GM18870 (cell line): ENCODE results near the gene PCDHGB7.
"Not testable (repeated sequence)": the region's sequence is repeated elsewhere in the genome, so short reads cannot be mapped to it uniquely, and the experiment has no call there.

Experiments
- ATAC-seq: cut with Tn5 transposase; IDR thresholded peaks from one replicate; pipeline ENCODE4 v1.9.1; 2021; ENCODE audit warnings: moderate library complexity; ENCODE audit not compliant: unreplicated experiment

Gene PCDHGB7

DNA sequence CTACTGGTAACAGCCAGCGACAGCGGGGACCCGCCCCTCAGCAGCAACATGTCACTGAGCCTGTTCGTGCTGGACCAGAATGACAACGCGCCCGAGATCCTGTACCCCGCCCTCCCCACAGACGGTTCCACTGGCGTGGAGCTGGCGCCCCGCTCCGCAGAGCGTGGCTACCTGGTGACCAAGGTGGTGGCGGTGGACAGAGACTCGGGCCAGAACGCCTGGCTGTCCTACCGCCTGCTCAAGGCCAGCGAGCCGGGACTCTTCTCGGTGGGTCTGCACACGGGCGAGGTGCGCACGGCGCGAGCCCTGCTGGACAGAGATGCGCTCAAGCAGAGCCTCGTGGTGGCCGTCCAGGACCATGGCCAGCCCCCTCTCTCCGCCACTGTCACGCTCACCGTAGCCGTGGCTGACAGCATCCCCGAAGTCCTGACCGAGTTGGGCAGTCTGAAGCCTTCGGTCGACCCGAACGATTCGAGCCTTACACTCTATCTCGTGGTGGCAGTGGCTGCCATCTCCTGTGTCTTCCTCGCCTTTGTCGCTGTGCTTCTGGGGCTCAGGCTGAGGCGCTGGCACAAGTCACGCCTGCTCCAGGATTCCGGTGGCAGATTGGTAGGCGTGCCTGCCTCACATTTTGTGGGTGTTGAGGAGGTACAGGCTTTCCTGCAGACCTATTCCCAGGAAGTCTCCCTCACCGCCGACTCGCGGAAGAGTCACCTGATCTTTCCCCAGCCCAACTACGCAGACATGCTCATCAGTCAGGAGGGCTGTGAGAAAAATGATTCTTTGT lies 22.9 kb upstream of the PCDHGB7 start:
- not testable (repeated sequence) for ATAC-seq

DNA sequence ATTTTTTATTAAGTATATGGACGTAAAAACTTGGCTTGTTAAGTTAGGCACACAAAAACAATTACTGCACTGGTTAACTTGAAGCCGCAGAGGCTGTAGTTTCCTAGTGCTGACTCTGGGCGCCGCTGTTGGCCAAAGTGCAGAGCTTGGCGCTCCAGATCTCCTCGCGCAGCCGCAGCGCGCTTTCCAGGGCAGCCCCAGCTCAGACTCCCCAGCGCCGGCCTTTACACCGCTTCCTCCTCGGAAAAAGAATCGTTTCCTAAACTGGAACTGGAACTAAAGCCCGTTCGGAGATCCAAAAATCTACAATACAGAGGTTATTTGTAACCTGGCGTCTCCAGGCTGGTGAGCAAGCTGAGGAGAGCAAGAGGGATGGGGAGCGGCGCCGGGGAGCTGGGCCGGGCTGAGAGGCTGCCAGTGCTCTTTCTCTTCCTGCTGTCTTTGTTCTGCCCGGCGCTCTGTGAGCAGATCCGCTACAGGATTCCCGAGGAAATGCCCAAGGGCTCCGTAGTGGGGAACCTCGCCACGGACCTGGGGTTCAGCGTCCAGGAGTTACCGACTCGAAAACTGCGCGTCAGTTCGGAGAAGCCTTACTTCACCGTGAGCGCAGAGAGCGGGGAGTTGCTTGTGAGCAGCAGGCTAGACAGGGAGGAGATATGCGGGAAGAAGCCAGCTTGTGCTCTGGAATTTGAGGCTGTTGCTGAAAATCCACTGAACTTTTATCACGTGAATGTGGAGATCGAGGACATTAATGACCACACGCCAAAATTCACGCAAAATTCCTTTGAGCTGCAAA lies 19.5 kb upstream of the PCDHGB7 start, which contains the start of gene PCDHGB5:
TSS of gene PCDHGB5 (plus strand) at position 192 of the 796 bp plus-strand sequence. CDS start at position 373, 181 bp downstream.
- not testable (repeated sequence) for ATAC-seq

DNA sequence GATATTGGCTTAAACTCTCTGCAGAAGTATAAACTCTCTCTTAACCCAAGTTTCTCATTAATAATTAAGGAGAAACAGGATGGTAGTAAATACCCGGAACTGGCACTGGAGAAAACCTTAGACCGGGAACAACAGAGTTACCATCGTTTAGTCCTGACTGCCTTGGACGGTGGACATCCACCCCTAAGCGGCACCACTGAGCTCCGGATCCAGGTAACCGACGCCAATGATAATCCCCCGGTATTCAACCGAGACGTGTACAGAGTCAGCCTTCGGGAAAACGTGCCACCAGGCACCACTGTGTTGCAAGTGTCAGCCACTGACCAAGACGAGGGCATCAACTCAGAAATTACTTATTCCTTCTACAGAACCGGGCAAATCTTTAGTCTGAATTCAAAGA lies 18.9 kb upstream of the PCDHGB7 start:
- ATAC-seq, result no peak

DNA sequence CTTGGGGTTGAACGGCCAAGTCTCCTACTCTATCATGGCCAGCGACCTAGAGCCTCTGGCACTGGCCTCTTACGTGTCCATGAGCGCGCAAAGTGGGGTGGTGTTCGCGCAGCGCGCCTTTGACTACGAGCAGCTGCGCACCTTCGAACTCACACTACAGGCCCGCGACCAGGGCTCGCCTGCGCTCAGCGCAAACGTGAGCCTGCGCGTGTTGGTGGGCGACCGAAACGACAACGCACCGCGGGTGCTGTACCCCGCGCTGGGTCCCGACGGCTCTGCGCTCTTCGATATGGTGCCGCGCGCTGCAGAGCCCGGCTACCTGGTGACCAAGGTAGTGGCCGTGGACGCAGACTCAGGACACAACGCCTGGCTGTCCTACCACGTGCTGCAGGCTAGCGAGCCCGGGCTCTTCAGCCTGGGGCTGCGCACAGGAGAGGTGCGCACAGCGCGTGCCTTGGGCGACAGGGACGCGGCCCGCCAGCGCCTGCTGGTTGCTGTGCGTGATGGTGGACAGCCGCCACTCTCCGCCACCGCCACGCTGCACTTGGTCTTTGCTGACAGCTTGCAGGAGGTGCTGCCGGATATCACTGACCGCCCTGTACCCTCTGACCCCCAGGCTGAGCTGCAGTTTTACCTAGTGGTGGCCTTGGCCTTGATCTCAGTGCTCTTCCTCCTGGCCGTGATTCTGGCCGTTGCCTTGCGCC lies 17.8 kb upstream of the PCDHGB7 start:
- ATAC-seq, result no peak

DNA sequence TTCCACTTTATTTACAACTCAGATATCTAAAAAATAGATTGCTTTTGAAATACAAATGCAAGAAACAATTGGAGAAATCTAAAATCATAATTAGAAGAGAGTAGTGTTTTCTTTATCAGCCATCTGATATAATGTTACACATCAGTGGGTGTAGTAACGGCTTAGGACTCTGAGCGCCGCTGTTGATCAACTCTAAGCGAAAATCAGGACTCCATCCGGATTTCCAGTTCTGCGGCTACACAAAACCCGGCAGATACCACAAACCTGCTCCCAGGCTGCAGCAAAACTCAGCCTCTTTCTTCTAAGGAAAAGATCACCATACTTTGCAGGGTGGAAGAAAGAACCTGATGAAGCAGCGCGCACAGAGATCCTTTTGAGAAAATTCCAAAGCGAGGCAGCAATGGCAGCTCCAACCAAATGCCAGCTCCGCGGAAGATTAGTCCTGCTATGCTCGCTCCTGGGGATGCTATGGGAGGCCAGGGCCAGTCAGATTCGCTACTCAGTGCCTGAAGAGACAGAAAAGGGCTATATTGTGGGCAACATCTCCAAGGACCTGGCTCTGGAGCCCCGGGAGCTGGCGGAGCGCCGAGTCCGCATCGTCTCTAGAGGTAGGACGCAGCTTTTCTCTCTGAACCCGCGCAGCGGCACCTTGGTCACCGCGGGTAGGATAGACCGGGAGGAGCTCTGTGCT lies 14.8 kb upstream of the PCDHGB7 start, which contains the start of gene PCDHGA9:
TSS of gene PCDHGA9 (plus strand) at position 226 of the 691 bp plus-strand sequence. CDS start at position 401, 175 bp downstream.
- ATAC-seq, result no peak

DNA sequence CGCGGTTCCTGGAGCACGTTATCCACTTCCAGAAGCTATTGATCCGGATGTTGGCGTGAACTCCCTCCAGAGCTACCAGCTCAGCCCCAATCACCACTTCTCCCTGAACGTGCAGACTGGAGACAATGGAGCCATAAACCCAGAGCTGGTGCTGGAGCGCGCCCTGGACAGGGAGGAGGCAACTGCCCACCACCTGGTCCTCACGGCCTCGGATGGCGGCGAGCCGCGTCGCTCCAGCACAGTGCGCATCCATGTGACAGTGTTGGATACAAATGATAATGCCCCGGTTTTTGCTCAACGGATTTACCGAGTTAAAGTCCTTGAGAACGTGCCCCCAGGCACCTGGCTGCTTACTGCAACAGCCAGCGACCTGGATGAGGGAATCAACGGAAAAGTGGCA lies 14.1 kb upstream of the PCDHGB7 start:
- no peak for ATAC-seq

DNA sequence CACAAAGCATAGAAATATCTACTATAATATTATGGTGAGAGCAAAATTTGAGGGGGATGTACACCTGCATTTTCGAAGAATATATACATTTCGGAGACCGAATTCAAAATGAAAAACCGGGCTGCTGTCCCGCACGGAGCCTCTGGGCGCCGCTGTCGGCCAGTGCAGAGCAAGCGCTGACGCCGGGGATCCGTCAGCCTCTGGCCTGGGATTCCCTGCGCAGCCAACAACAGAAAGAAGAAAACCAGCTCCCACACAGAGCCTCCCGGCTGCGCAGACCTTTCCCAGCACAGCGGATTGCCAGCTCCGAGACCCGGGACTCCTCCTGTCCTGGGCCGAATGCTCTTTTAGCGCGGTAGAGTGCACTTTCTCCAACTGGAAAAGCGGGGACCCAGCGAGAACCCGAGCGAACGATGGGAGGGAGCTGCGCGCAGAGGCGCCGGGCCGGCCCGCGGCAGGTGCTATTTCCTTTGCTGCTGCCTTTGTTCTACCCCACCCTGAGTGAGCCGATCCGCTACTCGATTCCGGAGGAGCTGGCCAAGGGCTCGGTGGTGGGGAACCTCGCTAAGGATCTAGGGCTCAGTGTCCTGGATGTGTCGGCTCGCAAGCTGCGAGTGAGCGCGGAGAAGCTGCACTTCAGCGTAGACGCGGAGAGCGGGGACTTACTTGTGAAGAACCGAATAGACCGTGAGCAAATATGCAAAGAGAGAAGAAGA lies 9.5 kb upstream of the PCDHGB7 start, which contains the start of gene PCDHGB6:
TSS of gene PCDHGB6 (plus strand) at position 232 of the 716 bp plus-strand sequence. CDS start at position 414, 182 bp downstream.
- not testable (repeated sequence) for ATAC-seq

DNA sequence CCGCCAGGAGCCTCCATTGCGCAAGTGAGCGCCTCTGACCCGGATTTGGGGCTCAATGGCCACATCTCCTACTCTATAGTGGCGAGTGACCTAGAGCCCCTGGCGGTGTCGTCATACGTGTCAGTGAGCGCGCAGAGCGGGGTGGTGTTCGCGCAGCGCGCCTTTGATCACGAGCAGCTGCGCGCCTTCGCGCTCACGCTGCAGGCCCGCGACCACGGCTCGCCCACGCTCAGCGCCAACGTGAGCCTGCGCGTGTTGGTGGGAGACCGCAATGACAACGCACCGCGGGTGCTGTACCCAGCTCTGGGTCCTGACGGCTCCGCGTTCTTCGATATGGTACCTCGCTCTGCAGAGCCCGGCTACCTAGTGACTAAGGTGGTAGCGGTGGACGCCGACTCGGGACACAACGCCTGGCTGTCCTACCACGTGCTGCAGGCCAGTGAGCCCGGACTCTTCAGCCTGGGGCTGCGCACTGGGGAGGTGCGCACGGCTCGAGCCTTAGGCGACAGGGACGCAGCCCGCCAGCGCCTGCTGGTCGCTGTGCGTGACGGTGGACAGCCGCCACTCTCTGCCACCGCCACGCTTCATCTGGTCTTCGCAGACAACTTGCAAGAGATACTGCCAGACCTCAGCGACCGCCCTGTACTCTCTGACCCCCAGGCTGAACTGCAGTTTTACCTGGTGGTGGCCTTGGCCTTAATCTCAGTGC lies 7.7 kb upstream of the PCDHGB7 start:
- ATAC-seq, result no peak

DNA sequence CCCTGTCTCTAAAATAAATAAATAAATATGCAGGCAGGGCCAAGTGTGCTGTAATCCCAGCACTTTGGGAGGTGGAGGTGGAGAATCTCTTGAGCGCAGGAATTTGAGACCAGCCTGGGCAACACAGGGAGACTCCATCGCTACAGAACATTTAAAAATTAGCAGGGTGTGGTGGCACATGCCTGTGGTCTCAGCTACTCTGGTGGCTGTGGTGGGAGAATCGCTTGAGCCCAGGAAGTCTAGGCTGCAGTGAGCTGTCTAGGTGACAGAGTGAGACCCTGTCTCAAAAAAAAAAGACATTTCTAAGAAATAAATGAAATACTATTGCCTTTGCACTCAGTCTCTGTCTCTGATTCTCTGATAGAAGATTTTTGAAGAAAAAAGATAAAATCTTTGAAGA lies 5.9 kb upstream of the PCDHGB7 start:
- ATAC-seq, result no peak

DNA sequence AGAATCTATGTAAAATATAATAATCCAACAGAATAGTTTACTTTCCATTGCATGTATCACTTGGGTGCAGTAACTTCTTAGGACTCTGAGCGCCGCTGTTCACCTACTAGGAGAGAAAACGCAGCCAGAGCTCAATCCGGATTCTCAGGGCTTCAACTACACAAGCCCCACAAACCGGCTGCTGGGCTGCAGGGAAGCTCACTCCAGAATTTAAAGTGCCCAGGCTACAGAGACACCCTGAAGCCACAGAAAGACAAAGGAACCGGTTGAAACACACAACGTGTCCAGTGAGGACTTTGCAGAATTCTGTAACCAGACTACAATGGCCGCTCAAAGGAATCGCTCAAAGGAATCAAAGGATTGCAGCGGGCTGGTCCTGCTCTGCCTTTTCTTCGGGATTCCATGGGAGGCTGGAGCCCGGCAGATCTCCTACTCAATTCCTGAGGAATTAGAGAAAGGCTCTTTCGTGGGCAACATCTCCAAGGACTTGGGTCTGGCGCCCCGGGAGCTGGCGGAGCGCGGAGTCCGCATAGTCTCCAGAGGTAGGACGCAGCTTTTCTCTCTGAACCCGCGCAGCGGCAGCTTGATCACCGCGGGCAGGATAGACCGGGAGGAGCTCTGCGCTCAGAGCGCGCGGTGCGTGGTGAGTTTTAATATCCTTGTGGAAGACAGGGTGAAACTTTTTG lies 4.5 kb upstream of the PCDHGB7 start, which contains the start of gene PCDHGA10:
TSS of gene PCDHGA10 (plus strand) at position 134 of the 686 bp plus-strand sequence. CDS start at position 323, 189 bp downstream.
- ATAC-seq, result peak; percentile 78

DNA sequence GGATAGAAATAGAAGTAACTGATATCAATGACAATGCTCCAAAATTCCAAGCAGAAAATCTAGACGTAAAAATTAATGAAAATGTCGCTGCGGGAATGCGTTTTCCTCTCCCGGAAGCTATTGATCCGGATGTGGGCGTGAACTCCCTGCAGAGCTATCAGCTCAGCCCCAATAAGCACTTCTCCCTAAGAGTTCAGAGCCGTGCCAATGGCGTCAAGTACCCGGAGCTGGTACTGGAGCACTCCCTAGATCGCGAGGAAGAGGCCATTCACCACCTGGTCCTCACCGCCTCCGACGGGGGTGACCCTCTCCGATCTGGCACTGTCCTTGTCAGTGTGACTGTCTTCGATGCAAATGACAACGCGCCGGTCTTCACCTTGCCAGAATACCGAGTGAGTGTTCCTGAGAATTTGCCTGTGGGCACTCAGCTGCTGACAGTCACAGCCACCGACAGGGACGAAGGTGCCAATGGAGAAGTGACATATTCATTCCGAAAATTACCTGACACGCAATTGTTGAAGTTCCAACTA lies 3.9 kb upstream of the PCDHGB7 start:
- ATAC-seq, result no peak

DNA sequence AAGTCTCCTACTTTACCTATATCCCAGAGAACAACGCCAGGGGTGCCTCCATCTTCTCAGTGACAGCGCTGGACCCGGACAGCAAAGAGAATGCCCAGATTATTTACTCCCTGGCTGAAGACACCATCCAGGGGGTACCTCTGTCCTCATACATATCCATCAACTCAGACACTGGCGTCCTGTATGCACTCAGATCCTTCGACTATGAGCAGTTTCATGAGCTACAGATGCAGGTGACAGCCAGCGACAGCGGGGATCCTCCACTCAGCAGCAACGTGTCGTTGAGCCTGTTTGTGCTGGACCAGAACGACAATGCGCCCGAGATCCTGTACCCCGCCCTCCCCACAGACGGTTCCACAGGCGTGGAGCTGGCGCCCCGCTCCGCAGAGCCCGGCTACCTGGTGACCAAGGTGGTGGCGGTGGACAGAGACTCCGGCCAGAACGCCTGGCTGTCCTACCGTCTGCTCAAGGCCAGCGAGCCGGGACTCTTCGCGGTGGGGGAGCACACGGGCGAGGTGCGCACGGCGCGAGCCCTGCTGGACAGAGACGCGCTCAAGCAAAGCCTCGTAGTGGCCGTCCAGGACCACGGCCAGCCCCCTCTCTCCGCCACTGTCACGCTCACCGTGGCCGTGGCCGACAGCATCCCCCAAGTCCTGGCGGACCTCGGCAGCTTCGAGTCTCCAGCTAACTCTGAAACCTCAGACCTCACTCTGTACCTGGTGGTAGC lies 2.8 kb upstream of the PCDHGB7 start:
- not testable (repeated sequence) for ATAC-seq

DNA sequence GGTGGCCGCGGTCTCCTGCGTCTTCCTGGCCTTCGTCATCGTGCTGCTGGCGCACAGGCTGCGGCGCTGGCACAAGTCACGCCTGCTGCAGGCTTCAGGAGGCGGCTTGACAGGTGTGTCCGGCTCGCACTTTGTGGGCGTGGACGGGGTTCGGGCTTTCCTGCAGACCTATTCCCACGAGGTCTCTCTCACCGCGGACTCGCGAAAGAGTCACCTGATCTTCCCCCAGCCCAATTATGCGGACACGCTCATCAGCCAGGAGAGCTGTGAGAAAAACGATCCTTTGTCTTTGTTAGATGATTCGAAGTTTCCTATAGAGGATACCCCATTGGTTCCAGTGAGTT lies 2.2 kb upstream of the PCDHGB7 start:
- not testable (repeated sequence) for ATAC-seq

DNA sequence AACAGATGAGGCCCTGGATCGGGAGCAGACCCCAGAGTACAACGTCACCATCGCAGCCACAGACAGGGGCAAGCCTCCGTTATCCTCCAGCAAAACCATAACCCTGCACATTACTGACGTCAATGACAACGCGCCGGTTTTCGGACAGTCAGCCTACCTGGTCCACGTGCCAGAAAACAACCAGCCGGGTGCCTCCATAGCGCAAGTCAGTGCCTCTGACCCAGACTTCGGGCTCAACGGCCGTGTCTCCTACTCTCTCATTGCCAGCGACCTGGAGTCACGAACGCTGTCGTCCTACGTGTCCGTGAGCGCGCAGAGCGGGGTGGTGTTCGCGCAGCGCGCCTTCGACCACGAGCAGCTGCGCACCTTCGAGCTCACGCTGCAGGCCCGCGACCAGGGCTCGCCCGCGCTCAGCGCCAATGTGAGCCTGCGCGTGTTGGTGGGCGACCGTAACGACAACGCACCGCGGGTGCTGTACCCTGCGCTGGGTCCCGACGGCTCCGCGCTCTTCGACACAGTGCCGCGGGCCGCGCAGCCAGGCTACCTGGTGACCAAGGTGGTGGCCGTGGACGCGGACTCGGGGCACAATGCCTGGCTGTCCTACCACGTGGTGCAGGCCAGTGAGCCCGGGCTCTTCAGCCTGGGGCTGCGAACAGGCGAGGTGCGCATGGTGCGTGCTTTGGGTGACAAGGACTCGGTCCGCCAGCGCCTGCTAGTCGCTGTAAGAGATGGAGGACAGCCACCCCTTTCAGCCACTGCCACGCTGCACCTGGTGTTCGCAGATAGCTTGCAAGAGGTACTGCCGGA lies 1.8 kb downstream of the PCDHGB7 start:
- no peak for ATAC-seq

DNA sequence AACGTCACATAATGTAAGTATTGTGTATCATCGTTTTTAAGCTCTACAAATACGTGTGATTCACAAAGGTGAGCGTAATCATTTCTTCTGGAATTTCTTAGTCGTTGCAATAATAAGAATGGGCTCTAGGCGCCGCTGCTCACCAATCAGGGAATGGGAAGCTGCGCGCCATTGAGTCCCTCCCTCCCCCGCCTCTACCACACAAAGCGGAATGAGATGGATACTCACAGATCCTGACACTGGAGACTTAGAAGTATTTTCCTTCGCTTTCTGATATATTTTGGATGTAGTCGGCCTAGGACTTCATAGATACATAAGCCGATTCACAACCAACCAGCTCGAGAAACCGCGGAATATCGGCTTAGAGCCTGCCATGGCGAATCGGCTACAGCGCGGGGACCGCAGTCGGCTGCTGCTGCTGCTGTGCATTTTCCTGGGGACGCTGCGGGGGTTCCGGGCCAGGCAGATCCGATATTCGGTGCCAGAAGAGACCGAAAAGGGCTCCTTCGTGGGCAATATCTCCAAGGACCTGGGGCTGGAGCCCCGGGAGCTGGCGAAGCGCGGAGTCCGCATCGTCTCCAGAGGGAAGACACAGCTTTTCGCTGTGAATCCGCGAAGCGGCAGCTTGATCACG lies 3.5 kb downstream of the PCDHGB7 start, which contains the start of gene PCDHGA11:
TSS of gene PCDHGA11 (plus strand) at position 197 of the 634 bp plus-strand sequence. CDS start at position 374, 177 bp downstream.
- no peak for ATAC-seq

DNA sequence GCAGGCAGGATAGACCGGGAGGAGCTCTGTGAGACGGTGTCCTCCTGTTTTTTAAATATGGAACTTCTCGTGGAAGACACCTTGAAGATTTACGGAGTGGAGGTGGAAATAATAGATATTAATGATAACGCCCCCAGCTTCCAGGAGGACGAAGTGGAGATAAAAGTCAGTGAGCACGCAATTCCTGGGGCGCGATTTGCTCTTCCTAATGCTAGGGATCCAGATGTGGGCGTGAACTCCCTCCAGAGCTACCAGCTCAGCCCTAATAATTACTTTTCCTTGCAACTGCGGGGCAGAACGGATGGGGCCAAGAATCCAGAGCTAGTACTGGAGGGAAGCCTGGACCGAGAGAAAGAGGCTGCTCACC lies 4.0 kb downstream of the PCDHGB7 start:
- no peak for ATAC-seq
